GM19351 (cell line): ENCODE results near the gene CHIC1.

Experiments
- ATAC-seq: cut with Tn5 transposase; IDR thresholded peaks from one replicate; pipeline ENCODE4 v1.9.1; 2021; ENCODE audit warnings: mild to moderate bottlenecking, moderate library complexity; ENCODE audit not compliant: unreplicated experiment

The CHIC1 gene

DNA sequence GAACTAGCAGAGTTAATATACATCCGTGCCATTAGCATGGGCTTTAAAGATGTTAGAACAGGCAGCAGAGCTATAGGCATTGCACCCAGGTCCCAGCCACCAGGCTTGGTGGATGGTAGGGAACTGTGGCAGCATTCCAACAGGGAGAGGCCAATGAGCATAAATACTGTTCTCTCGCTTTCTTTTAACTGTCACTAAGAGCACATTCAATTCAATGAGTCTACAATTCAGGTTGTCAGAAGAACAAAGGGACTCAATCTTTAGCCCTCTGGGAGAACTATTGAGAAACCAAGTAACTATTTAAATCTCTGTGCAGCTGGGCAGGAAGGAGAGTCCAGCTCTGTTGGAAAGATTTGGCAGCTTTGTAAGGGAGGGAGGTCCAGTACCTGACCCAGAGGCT lies 165.6 kb downstream of the CHIC1 start:
- ATAC-seq = no peak
